Dendritic cell treated with granulocyte-macrophage colony-stimulating factor and Interleukin-4, amounts not matched to agents 40 ng/mL and 50 ng/mL, for 4 days (primary cell): Measurements from ENCODE around the gene ZNF747.
"Not testable (repeated sequence)": the region's sequence is repeated elsewhere in the genome, so short reads cannot be mapped to it uniquely, and the experiment has no call there.

Experiments used
- H3K27ac Mint-ChIP-seq: one replicate; pipeline ENCODE4 v1.8.0; 2022; ENCODE audit warnings: mild to moderate bottlenecking, mixed read lengths
- H3K27me3 Mint-ChIP-seq: one replicate; pipeline ENCODE4 v1.8.0; 2022; ENCODE audit warnings: mild to moderate bottlenecking, mixed read lengths
- H3K36me3 Mint-ChIP-seq: one replicate; pipeline ENCODE4 v1.8.0; 2022; ENCODE audit warnings: low read depth, mixed read lengths
- H3K4me1 Mint-ChIP-seq: one replicate; pipeline ENCODE4 v1.8.0; 2022; ENCODE audit warnings: low read depth, mixed read lengths
- H3K4me3 Mint-ChIP-seq: one replicate; pipeline ENCODE4 v1.8.0; 2022; ENCODE audit warnings: mild to moderate bottlenecking, moderate library complexity, mixed read lengths
- H3K9me3 Mint-ChIP-seq: one replicate; pipeline ENCODE4 v1.8.0; 2022; ENCODE audit warnings: mixed read lengths
- intact Hi-C: fragments of 100-400 bp; cut with micrococcal nuclease; formaldehyde crosslinking; loops from one replicate; pipeline ENCODE4 v1.15.0; 2022

Gene ZNF747

GRCh38 chr16:30522702-30523463 is 11.8 kb downstream of the ZNF747 start:
- H3K4me3 Mint-ChIP-seq, H3K9me3 Mint-ChIP-seq, H3K27me3 Mint-ChIP-seq, H3K27ac Mint-ChIP-seq, intact Hi-C loops: not testable (repeated sequence)
- peaks cover 69% of the 10 kb centered on the region for H3K36me3 Mint-ChIP-seq
- peaks cover 31% of the 10 kb centered on the region for H3K4me1 Mint-ChIP-seq

GRCh38 chr16:30521873-30522641 is 12.6 kb downstream of the ZNF747 start:
- Mint-ChIP-seq H3K4me1 (peaks cover 24% of the 10 kb centered on the region), H3K9me3 (no peaks in the 10 kb centered on the region), H3K27me3 (no peaks in the 10 kb centered on the region), H3K36me3 (peaks cover 77% of the 10 kb centered on the region), H3K27ac (peak overlapping the region; percentile 1), H3K4me3 (no peak overlapping the region)
- intact Hi-C loops, result no loop called here

GRCh38 chr16:30521476-30521872 is 13.2 kb downstream of the ZNF747 start:
- Mint-ChIP-seq H3K27ac (no peak overlapping the region), H3K4me1 (peaks cover 24% of the 10 kb centered on the region), H3K4me3 (no peak overlapping the region), H3K27me3 (no peaks in the 10 kb centered on the region), H3K9me3 (no peaks in the 10 kb centered on the region), H3K36me3 (peaks cover 83% of the 10 kb centered on the region)
- intact Hi-C loops, result no loop called here

GRCh38 chr16:30519120-30520049 is 15.3 kb downstream of the ZNF747 start:
- H3K9me3 Mint-ChIP-seq, result no peaks in the 10 kb centered on the region
- H3K4me1 Mint-ChIP-seq, result peaks cover 8% of the 10 kb centered on the region
- no peak overlapping the region for H3K27ac Mint-ChIP-seq
- peaks cover 88% of the 10 kb centered on the region for H3K36me3 Mint-ChIP-seq
- no peak overlapping the region for H3K4me3 Mint-ChIP-seq
- H3K27me3 Mint-ChIP-seq, result no peaks in the 10 kb centered on the region
- intact Hi-C loops, result no loop called here

- no peaks in the 10 kb centered on the region for H3K9me3 Mint-ChIP-seq
- no peaks in the 10 kb centered on the region for H3K4me1 Mint-ChIP-seq
- no peaks in the 10 kb centered on the region for H3K27me3 Mint-ChIP-seq
- H3K36me3 Mint-ChIP-seq, result peaks cover 85% of the 10 kb centered on the region
- intact Hi-C loops, result no loop called here
- H3K27ac Mint-ChIP-seq, result no peak overlapping the region
- H3K4me3 Mint-ChIP-seq, result no peak overlapping the region
Observed at GRCh38 chr16:30518552-30518951, 16.1 kb downstream of the ZNF747 start.

GRCh38 chr16:30515275-30515674 is 19.4 kb downstream of the ZNF747 start:
- H3K9me3 Mint-ChIP-seq, result no peaks in the 10 kb centered on the region
- intact Hi-C loops, result no loop called here
- no peaks in the 10 kb centered on the region for H3K27me3 Mint-ChIP-seq
- H3K4me3 Mint-ChIP-seq, result no peak overlapping the region
- peaks cover 96% of the 10 kb centered on the region for H3K36me3 Mint-ChIP-seq
- H3K4me1 Mint-ChIP-seq, result no peaks in the 10 kb centered on the region
- H3K27ac Mint-ChIP-seq, result no peak overlapping the region

- Mint-ChIP-seq H3K9me3 (no peaks in the 10 kb centered on the region), H3K36me3 (peaks cover 94% of the 10 kb centered on the region), H3K27ac (no peak overlapping the region), H3K4me3 (no peak overlapping the region), H3K27me3 (no peaks in the 10 kb centered on the region), H3K4me1 (no peaks in the 10 kb centered on the region)
- intact Hi-C loops, result no loop called here
Observed at GRCh38 chr16:30511509-30511908, 23.1 kb downstream of the ZNF747 start.

GRCh38 chr16:30510376-30510938 is 24.2 kb downstream of the ZNF747 start:
- Mint-ChIP-seq H3K4me3 (no peak overlapping the region), H3K9me3 (no peaks in the 10 kb centered on the region), H3K36me3 (peaks cover 93% of the 10 kb centered on the region), H3K4me1 (no peaks in the 10 kb centered on the region), H3K27ac (no peak overlapping the region), H3K27me3 (no peaks in the 10 kb centered on the region)
- intact Hi-C loops, result no loop called here

GRCh38 chr16:30509081-30509765 is 25.4 kb downstream of the ZNF747 start:
- H3K36me3 Mint-ChIP-seq, result peaks cover 94% of the 10 kb centered on the region
- intact Hi-C loops, result no loop called here

GRCh38 chr16:30503403-30504296 is 31.0 kb downstream of the ZNF747 start:
- Mint-ChIP-seq H3K4me3 (no peak overlapping the region), H3K4me1 (no peaks in the 10 kb centered on the region), H3K27me3 (no peaks in the 10 kb centered on the region), H3K9me3 (no peaks in the 10 kb centered on the region), H3K36me3 (peaks cover 85% of the 10 kb centered on the region), H3K27ac (peak overlapping the region; percentile 33)
- intact Hi-C loops, result no loop called here

More at GRCh38 chr16:30509081-30509765, 25.4 kb downstream of the ZNF747 start:
- Mint-ChIP-seq H3K4me1 (no peaks in the 10 kb centered on the region), H3K4me3 (no peak overlapping the region), H3K27ac (peak overlapping the region; percentile 12), H3K27me3 (no peaks in the 10 kb centered on the region), H3K9me3 (no peaks in the 10 kb centered on the region)

GRCh38 chr16:30499284-30499683 is 35.4 kb downstream of the ZNF747 start:
- Mint-ChIP-seq H3K27ac (peak overlapping the region; percentile 13), H3K27me3 (no peaks in the 10 kb centered on the region), H3K4me3 (no peak overlapping the region), H3K4me1 (peaks cover 5% of the 10 kb centered on the region), H3K9me3 (no peaks in the 10 kb centered on the region), H3K36me3 (peaks cover 85% of the 10 kb centered on the region)
- intact Hi-C loops, result no loop called here

GRCh38 chr16:30494709-30495108 is 39.9 kb downstream of the ZNF747 start:
- no peaks in the 10 kb centered on the region for H3K27me3 Mint-ChIP-seq
- H3K4me1 Mint-ChIP-seq, result peaks cover 20% of the 10 kb centered on the region
- intact Hi-C loops, result no loop called here
- H3K36me3 Mint-ChIP-seq, result peaks cover 96% of the 10 kb centered on the region
- no peak overlapping the region for H3K4me3 Mint-ChIP-seq
- H3K9me3 Mint-ChIP-seq, result no peaks in the 10 kb centered on the region
- no peak overlapping the region for H3K27ac Mint-ChIP-seq
